Osteocyte (in vitro differentiated cells): ENCODE data around the gene USP49. TPM values are rescaled to one million over a fixed set of nuclear protein-coding genes. Genes with fewer than 3 reads are reported as not detected.

Experiments used
- DNase-seq: peaks from one replicate; pipeline ENCODE4 v3.0.0; 2021; ENCODE audit warnings: mixed read lengths; ENCODE audit not compliant: unreplicated experiment; ENCODE audit errors: extremely low spot score
- H3K27ac Mint-ChIP-seq: one replicate; pipeline ENCODE4 v1.8.0; 2021; ENCODE audit warnings: mild to moderate bottlenecking, mixed read lengths; ENCODE audit not compliant: unreplicated experiment
- H3K27me3 Mint-ChIP-seq: one replicate; pipeline ENCODE4 v1.8.0; 2021; ENCODE audit warnings: mixed read lengths; ENCODE audit not compliant: unreplicated experiment
- H3K36me3 Mint-ChIP-seq: one replicate; pipeline ENCODE4 v1.8.0; 2021; ENCODE audit warnings: mixed read lengths; ENCODE audit not compliant: unreplicated experiment
- H3K4me1 Mint-ChIP-seq: one replicate; pipeline ENCODE4 v1.8.0; 2021; ENCODE audit warnings: mixed read lengths; ENCODE audit not compliant: unreplicated experiment
- H3K4me3 Mint-ChIP-seq: one replicate; pipeline ENCODE4 v1.8.0; 2021; ENCODE audit warnings: mild to moderate bottlenecking, moderate library complexity, mixed read lengths; ENCODE audit not compliant: unreplicated experiment
- H3K9me3 Mint-ChIP-seq: one replicate; pipeline ENCODE4 v1.8.0; 2021; ENCODE audit warnings: mixed read lengths; ENCODE audit not compliant: unreplicated experiment
- total RNA-seq: library from RNA; stranded (reverse); gene quantifications from 2 replicates; pipeline ENCODE4 v1.2.1, GENCODE V29; 2021
- TF ChIP-seq, protein P1 (sequence below): fragments of 200-600 bp; sonication (generic); IDR thresholded peaks from 2 replicates; pipeline ENCODE4 v1.5.0; 2021; ENCODE audit warnings: antibody characterized with exemption, mild to moderate bottlenecking, moderate library complexity

USP49 gene
- total RNA-seq, 1 donor from 2014 or later: 5.2 TPM

DNA sequence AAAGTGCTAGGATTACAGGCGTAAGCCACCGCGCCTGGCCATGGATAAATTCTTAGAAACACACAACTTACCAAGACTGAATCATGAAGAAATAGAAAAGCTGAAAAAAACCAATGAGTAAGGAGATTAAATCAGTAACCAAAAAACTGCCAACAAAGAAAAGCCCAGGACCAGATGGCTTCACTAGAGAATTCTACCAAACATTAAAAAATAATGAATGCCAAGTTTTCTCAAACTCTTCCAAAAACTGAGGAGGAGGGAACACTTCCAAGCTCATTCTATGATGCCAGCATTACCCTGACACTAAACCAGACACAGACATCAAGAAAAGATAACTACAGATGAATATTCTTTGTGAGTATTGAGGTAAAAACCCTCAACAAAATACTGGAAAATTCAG is 44.3 kb downstream of the USP49 start:
- no peaks in the 10 kb centered on the region for H3K27me3 Mint-ChIP-seq
- no peak for DNase-seq
- H3K27ac Mint-ChIP-seq: no peak overlapping the region
- H3K9me3 Mint-ChIP-seq: no peaks in the 10 kb centered on the region
- H3K4me3 Mint-ChIP-seq: no peak overlapping the region
- peaks cover 10% of the 10 kb centered on the region for H3K4me1 Mint-ChIP-seq
- TF ChIP-seq, protein P1, sequence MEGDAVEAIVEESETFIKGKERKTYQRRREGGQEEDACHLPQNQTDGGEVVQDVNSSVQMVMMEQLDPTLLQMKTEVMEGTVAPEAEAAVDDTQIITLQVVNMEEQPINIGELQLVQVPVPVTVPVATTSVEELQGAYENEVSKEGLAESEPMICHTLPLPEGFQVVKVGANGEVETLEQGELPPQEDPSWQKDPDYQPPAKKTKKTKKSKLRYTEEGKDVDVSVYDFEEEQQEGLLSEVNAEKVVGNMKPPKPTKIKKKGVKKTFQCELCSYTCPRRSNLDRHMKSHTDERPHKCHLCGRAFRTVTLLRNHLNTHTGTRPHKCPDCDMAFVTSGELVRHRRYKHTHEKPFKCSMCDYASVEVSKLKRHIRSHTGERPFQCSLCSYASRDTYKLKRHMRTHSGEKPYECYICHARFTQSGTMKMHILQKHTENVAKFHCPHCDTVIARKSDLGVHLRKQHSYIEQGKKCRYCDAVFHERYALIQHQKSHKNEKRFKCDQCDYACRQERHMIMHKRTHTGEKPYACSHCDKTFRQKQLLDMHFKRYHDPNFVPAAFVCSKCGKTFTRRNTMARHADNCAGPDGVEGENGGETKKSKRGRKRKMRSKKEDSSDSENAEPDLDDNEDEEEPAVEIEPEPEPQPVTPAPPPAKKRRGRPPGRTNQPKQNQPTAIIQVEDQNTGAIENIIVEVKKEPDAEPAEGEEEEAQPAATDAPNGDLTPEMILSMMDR: no peak
- no peaks in the 10 kb centered on the region for H3K36me3 Mint-ChIP-seq

DNA sequence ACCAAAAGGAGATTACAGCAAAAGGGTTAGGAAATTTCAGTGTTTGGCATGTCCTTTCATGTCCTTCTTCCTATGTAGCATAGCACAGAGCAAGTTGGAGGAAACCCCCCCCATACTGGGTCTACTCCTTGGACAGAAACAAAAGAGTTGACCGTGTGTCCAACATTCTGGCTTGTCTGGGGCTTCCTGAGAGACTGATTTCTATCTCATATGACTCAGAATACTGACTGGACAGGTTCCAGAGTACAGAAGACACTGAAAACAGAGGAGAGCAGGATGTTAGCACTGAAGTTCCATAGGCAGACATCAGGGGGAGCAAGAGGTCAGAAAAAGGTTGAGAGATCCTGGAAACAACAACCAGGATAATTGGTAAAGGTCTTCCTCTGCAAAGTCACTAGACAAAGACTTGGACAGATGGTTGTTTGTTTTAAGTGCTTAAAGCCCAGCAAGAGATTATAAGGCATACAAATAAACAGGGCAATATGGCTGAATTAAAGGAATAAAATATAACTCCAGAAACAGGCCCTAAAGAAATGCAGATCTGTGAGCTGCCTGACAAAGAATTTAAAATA is 48.4 kb downstream of the USP49 start:
- Mint-ChIP-seq H3K4me1 (peaks cover 10% of the 10 kb centered on the region), H3K27ac (peak overlapping the region; percentile 70), H3K27me3 (no peaks in the 10 kb centered on the region), H3K9me3 (no peaks in the 10 kb centered on the region), H3K4me3 (no peak overlapping the region), H3K36me3 (no peaks in the 10 kb centered on the region)
- no peak for DNase-seq
- TF ChIP-seq, protein P1: peak; percentile 83

DNA sequence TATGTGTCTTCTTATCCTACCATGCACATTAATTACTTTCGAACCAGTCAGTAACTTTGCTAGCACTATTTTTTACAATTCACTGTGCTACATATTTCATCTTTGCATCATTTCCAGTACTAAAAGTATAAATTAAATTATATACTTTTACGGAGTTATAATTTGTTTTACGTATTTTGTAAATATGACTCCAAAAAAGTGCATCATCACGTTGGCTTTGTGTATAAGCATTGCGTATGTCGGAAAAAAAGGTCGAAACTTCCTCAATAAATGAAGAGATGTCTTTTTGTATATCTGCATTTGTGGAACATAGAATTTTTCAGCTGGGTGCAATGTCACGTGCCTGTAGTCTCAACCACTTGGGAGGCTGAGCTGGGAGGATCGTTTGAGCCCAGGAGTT is 52.0 kb downstream of the USP49 start:
- no peaks in the 10 kb centered on the region for H3K36me3 Mint-ChIP-seq
- H3K4me1 Mint-ChIP-seq: peaks cover 10% of the 10 kb centered on the region
- TF ChIP-seq, protein P1: no peak
- H3K4me3 Mint-ChIP-seq: no peak overlapping the region
- DNase-seq: no peak
- H3K9me3 Mint-ChIP-seq: no peaks in the 10 kb centered on the region
- no peaks in the 10 kb centered on the region for H3K27me3 Mint-ChIP-seq
- H3K27ac Mint-ChIP-seq: no peak overlapping the region

DNA sequence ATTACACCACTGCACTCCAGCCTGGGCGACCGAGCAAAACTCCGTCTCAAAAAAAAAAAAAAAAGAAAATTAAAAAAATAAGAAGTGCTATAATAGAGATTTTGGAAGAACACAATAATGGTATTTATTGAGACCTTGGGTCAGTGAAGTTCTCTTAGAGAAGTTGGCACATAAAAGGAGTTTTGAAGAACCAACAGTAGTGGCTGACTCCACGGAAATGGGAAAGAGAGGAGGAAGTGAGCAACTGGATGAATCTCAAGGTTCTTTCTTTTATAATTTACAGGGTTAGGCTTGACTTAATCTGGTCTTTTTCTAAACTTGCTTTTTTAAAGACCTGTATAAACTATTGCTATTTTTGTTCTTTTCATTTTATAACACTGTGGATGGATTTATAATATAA is 54.8 kb downstream of the USP49 start:
- Mint-ChIP-seq H3K27me3 (no peaks in the 10 kb centered on the region), H3K4me1 (peaks cover 7% of the 10 kb centered on the region), H3K9me3 (peaks cover 8% of the 10 kb centered on the region), H3K36me3 (peaks cover 4% of the 10 kb centered on the region), H3K27ac (no peak overlapping the region), H3K4me3 (no peak overlapping the region)
- no peak for DNase-seq
- TF ChIP-seq, protein P1: no peak

DNA sequence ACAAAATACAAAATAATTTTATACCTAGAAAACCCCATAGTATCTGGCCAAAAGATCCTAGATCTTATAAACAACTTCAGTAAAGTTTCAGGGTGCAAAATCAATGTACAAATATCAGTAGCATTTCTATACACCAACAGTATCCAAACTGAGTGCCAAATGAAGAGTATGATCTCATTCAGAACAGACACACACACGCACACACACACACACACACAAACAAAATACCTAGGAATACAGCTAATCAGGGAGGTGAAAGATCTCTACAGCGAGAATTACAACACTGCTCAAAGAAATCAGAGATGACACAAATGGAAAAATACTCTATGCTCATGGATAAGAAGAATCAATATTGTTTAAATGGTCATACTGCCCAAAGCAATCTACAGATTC is 58.5 kb downstream of the USP49 start:
- H3K27me3 Mint-ChIP-seq: no peaks in the 10 kb centered on the region
- H3K4me1 Mint-ChIP-seq: peaks cover 7% of the 10 kb centered on the region
- no peak overlapping the region for H3K27ac Mint-ChIP-seq
- peaks cover 5% of the 10 kb centered on the region for H3K36me3 Mint-ChIP-seq
- peaks cover 8% of the 10 kb centered on the region for H3K9me3 Mint-ChIP-seq
- no peak for DNase-seq
- TF ChIP-seq, protein P1: no peak
- no peak overlapping the region for H3K4me3 Mint-ChIP-seq
